Esophagus muscularis mucosa (tissue), 4 donors: Measurements from ENCODE around the gene RAG2. TPM values are rescaled to one million over a fixed set of nuclear protein-coding genes. Genes with fewer than 3 reads are reported as not detected.

Source experiments
- DNase-seq: peaks from one replicate; pipeline ENCODE4 v3.0.0-alpha.2; 2017; ENCODE audit errors: extremely low spot score
- H3K27ac ChIP-seq, 4 donors: fragments of 200-600 bp; sonication (generic); replicated peaks in 1 of 4; 1 replicate in 3 of 4; 2 replicates in 1 of 4; pipeline ENCODE4 v1.5.1; 2016 to 2019; ENCODE audit warnings: mild to moderate bottlenecking in 1 of 4
- H3K27me3 ChIP-seq, 4 donors: fragments of 200-600 bp; sonication (generic); one replicate each; pipeline versions ENCODE4 v1.5.1 to v1.6.0; 2016 to 2019
- H3K36me3 ChIP-seq, 4 donors: fragments of 200-600 bp; sonication (generic); one replicate each; pipeline ENCODE4 v1.5.1; 2016 to 2019
- H3K4me1 ChIP-seq, 4 donors: fragments of 200-600 bp; sonication (generic); one replicate each; pipeline ENCODE4 v1.5.1; 2016 to 2019
- H3K4me3 ChIP-seq, 4 donors: fragments of 200-600 bp; sonication (generic); 1 replicate in 2 of 4; 2 replicates in 2 of 4; pipeline ENCODE4 v1.5.1; 2016 to 2019; ENCODE audit warnings: mild to moderate bottlenecking in 4 of 4, moderate library complexity in 1 of 4
- H3K9me3 ChIP-seq, 4 donors: fragments of 200-600 bp; sonication (generic); 1 replicate in 3 of 4; 2 replicates in 1 of 4; pipeline ENCODE4 v1.5.1; 2016 to 2019
- EP300 ChIP-seq: sonication (generic); formaldehyde crosslinking; IDR thresholded peaks from one replicate; pipeline ENCODE4 v1.6.1; 2017; ENCODE audit warnings: antibody characterized with exemption
- POLR2A ChIP-seq: fragments of 450-650 bp; IDR thresholded peaks from one replicate; pipeline ENCODE4 v1.6.1; 2017; ENCODE audit warnings: antibody characterized with exemption, moderate library complexity, mild to moderate bottlenecking, low read depth
- POLR2AphosphoS5 ChIP-seq, 2 donors: sonication (generic); formaldehyde crosslinking; IDR thresholded peaks; one replicate each; pipeline ENCODE4 v1.6.1; 2017; ENCODE audit warnings: antibody characterized with exemption in 2 of 2
- WGBS: methylation state at CpG from one replicate; pipeline ENCODE4 v1.1.5; 2018; 5-methylcytosine and 5-hydroxymethylcytosine counted together
- intact Hi-C: fragments of 100-400 bp; cut with DNase I; formaldehyde crosslinking; loops from one replicate; pipeline ENCODE4 v1.15.1; 2023
- total RNA-seq, 4 donors: library from RNA; depleted of rRNA; stranded (reverse); fragments of >200 nt; gene quantifications; one replicate each; pipeline versions ENCODE4 v1.1.0 to v1.2.1, GENCODE V29; 2016
- TF ChIP-seq, protein P1 (sequence below), 3 experiments: fragments of 200-600 bp in 2 of 3; fragments of 450-650 bp in 1 of 3; sonication (generic) in 2 of 3; IDR thresholded peaks; one replicate each; pipeline ENCODE4 v1.5.1; 2017 to 2019; ENCODE audit warnings: antibody characterized with exemption in 3 of 3, mild to moderate bottlenecking in 2 of 3, moderate library complexity in 1 of 3

RAG2 gene
- total RNA-seq, 4 donors from 2014 or later = not detected

DNA sequence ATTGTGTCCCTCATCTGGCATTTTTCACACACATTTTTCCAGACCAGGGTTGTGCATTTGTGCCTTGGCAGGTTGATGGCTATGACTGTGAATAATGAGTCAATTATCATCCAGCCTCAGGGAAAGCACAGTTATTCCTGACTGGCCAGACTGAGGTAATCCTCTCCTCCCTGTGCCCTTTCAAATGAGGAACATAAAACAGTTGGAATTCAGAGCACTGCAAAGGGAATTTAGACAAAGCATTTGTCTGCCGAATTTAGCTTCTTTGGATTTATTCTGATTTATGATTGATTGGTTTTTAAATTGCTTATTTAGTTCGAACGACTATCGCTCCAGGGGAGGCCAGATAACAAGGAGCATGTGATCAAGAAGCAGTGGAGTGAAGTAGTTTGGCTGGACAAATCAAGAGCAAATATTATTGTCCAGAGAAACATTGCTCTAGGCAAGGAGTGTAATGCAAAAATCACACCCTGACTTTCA, 30.8 kb upstream of the RAG2 start:
- intact Hi-C loops = no loop called here
- Histone ChIP-seq H3K9me3 (no peaks in the 10 kb centered on the region), H3K36me3 (no peaks in the 10 kb centered on the region), H3K4me1 (peaks cover 0 to 13% (median 8%) of the 10 kb centered on the region in 4 donors), H3K4me3 (no peak overlapping the region), H3K27me3 (no peaks in the 10 kb centered on the region), H3K27ac (no peak overlapping the region)
- no peak for TF ChIP-seq POLR2A
- TF ChIP-seq EP300 = no peak
- no peak for TF ChIP-seq POLR2AphosphoS5 (IDR thresholded peaks at IDR 0.05)
- TF ChIP-seq, protein P1, sequence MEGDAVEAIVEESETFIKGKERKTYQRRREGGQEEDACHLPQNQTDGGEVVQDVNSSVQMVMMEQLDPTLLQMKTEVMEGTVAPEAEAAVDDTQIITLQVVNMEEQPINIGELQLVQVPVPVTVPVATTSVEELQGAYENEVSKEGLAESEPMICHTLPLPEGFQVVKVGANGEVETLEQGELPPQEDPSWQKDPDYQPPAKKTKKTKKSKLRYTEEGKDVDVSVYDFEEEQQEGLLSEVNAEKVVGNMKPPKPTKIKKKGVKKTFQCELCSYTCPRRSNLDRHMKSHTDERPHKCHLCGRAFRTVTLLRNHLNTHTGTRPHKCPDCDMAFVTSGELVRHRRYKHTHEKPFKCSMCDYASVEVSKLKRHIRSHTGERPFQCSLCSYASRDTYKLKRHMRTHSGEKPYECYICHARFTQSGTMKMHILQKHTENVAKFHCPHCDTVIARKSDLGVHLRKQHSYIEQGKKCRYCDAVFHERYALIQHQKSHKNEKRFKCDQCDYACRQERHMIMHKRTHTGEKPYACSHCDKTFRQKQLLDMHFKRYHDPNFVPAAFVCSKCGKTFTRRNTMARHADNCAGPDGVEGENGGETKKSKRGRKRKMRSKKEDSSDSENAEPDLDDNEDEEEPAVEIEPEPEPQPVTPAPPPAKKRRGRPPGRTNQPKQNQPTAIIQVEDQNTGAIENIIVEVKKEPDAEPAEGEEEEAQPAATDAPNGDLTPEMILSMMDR (IDR thresholded peaks at IDR 0.05) = no peak
- no peak for DNase-seq
- 39% methylated on average over 4 of the region's 4 CpGs for WGBS

DNA sequence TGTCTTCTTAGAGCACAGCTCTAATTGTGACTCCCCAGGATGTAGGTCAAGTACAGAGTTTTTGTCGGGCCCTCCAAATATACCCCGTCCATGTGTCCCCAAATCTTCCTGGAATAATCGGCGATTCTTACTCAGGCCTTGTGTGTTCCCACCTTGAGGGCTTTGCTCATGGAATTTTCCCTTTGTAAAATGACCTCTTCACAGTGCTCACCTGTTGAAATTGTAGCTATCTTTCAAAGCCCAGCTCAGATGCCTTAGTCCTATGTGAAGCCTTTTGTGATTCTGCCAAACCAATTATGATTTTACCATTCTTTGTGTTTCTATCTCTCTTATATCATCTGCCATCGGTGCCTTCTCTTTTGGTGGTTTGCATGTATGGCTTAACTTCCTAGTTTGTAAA, 30.1 kb upstream of the RAG2 start:
- no peak for TF ChIP-seq EP300
- no peak for TF ChIP-seq POLR2A
- no peak for TF ChIP-seq POLR2AphosphoS5 (IDR thresholded peaks at IDR 0.05)
- TF ChIP-seq, protein P1 (IDR thresholded peaks at IDR 0.05) = no peak
- no peak for DNase-seq
- Histone ChIP-seq H3K27ac (no peak overlapping the region), H3K4me1 (peaks cover 0 to 13% (median 8%) of the 10 kb centered on the region in 4 donors), H3K36me3 (no peaks in the 10 kb centered on the region), H3K4me3 (no peak overlapping the region), H3K9me3 (no peaks in the 10 kb centered on the region), H3K27me3 (no peaks in the 10 kb centered on the region)
- intact Hi-C loops = no loop called here
- WGBS = 93% methylated on average over 5 of the region's 5 CpGs

DNA sequence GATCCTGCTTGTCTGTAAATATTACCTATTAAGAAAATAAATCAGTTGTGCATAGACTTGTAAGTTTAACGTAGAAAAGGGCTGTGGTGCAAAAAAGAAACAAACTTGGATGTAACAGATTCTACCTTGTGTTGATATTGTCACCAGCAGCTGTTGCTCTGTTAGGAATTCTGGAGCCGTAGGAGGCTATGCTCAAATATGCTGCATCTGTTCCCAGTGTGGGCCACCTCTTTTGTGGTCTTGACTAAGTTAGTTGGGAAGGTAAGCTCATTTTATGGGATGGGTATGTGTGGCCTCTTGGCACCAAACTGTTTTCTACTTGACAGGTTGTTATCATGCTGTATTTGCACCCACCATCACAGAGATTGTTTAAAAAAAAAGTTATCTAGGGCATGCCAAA, 29.4 kb upstream of the RAG2 start:
- DNase-seq = no peak
- H3K36me3 ChIP-seq = no peaks in the 10 kb centered on the region
- no peaks in the 10 kb centered on the region for H3K9me3 ChIP-seq
- 75% methylated on average over 2 of the region's 2 CpGs for WGBS
- peaks cover 0 to 13% (median 8%) of the 10 kb centered on the region in 4 donors for H3K4me1 ChIP-seq
- TF ChIP-seq POLR2A = no peak
- TF ChIP-seq EP300 = no peak
- TF ChIP-seq, protein P1 (IDR thresholded peaks at IDR 0.05) = no peak
- no peak for TF ChIP-seq POLR2AphosphoS5 (IDR thresholded peaks at IDR 0.05)
- no peaks in the 10 kb centered on the region for H3K27me3 ChIP-seq
- no peak overlapping the region for H3K4me3 ChIP-seq
- intact Hi-C loops = no loop called here
- no peak overlapping the region for H3K27ac ChIP-seq

DNA sequence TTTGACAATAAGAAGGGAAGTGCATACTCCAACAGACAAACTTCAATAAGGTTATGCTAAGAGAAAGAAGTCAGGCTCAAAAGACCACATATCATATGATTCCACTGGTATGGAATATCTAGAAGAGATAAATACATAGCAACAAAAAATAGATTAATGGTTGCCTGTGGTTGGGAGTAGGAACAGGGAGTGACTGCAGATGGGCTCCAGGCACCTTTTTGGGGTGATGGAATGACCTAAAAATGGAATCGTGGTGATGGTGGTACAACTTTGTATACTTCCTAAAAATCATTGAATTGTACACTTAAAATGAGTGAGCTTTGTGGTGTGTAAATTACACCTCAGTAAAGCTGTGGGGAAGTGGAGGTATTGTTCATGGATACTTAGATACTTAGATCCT, 29.0 kb upstream of the RAG2 start:
- Histone ChIP-seq H3K27me3 (no peaks in the 10 kb centered on the region), H3K9me3 (no peaks in the 10 kb centered on the region), H3K36me3 (no peaks in the 10 kb centered on the region), H3K27ac (no peak overlapping the region), H3K4me3 (no peak overlapping the region), H3K4me1 (peaks cover 0 to 11% (median 8%) of the 10 kb centered on the region in 4 donors)
- DNase-seq = no peak
- TF ChIP-seq EP300 (no peak), POLR2AphosphoS5 (IDR thresholded peaks at IDR 0.05) (no peak), POLR2A (no peak)
- TF ChIP-seq, protein P1 (IDR thresholded peaks at IDR 0.05) = no peak
- intact Hi-C loops = no loop called here
- WGBS = 95% methylated on average over 1 of the region's 1 CpG

DNA sequence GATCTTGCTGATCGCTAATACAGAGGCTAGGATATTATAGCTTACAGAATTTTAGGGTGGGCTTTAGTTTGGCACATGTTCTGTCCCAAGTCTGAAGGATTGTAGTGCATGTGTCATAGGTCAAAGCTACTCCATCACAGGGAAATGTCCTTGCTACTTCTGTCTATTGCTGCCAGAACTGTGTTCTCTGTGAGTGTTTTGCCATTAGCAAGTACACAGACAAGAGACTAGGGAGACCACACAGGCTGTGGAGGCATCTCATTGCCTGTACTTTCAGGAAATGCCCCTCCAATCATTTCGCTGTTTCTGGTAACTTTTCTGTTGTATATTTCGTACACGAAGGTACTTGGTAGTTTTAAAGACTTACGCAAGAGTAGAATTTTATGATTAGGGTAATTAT, 25.5 kb upstream of the RAG2 start:
- 91% methylated on average over 5 of the region's 5 CpGs for WGBS
- Histone ChIP-seq H3K36me3 (no peaks in the 10 kb centered on the region), H3K27ac (no peak overlapping the region), H3K4me3 (no peak overlapping the region), H3K9me3 (no peaks in the 10 kb centered on the region), H3K4me1 (peaks cover 9 to 18% (median 15%) of the 10 kb centered on the region in 4 donors), H3K27me3 (no peaks in the 10 kb centered on the region)
- no peak for TF ChIP-seq POLR2AphosphoS5 (IDR thresholded peaks at IDR 0.05)
- TF ChIP-seq POLR2A = no peak
- TF ChIP-seq EP300 = no peak
- TF ChIP-seq, protein P1 (IDR thresholded peaks at IDR 0.05) = no peak
- no peak for DNase-seq
- intact Hi-C loops = loop anchor here (5.0 kb wide), 1 partner anchor 56 kb away; the partner anchor contains the start of gene RAG1
